ENCODE data around the gene NRTN. TPM values are rescaled to one million over a fixed set of nuclear protein-coding genes. Genes with fewer than 3 reads are reported as not detected.
"Not testable (repeated sequence)": the region's sequence is repeated elsewhere in the genome, so short reads cannot be mapped to it uniquely, and the experiment has no call there.

Gene NRTN
- total and polyA plus RNA-seq, 7 experiments from 2014 or later = 0.19 to 1.0 (median 0.66) TPM; not detected in 1

GRCh38 chr19:5850189-5850588 lies 45.3 kb downstream of the NRTN start:
- Histone ChIP-seq H3K27me3 (ENCODE audit: control insufficient read depth in 2 of 2, insufficient read depth in 2 of 2, low read length in 2 of 2) (no peaks in the 10 kb centered on the region), H3K36me3 (ENCODE audit: control insufficient read depth in 2 of 3, insufficient read depth in 3 of 3, low read length in 3 of 3) (no peaks in the 10 kb centered on the region), H3K9me3 (ENCODE audit: control insufficient read depth in 2 of 3, low read length in 3 of 3) (no peaks in the 10 kb centered on the region), H3K4me3 (ENCODE audit: low read length) (no peak overlapping the region), H3K27ac (ENCODE audit: low read depth, low read length) (no peak overlapping the region), H3K4me1 (ENCODE audit: control insufficient read depth in 2 of 2, insufficient read depth in 2 of 2, low read length in 2 of 2) (no peaks in the 10 kb centered on the region)
- no peak overlapping the region for H3K4me3 Mint-ChIP-seq
- peaks cover 0 to 3% (median 0%) of the 10 kb centered on the region in 5 donors for H3K27me3 Mint-ChIP-seq
- peaks cover 0 to 5% (median 0%) of the 10 kb centered on the region in 7 donors for H3K4me1 Mint-ChIP-seq
- POLR2A ChIA-PET = no interaction called here
- intact Hi-C loops (cut with micrococcal nuclease) = no loop called here
- no peaks in the 10 kb centered on the region for H3K36me3 Mint-ChIP-seq
- CTCF ChIA-PET = no interaction called here
- H3K27ac Mint-ChIP-seq = no peak overlapping the region
- DNase-seq (no peak), ATAC-seq (no peak)
- H3K9me3 Mint-ChIP-seq = peaks cover 0 to 2% (median 0%) of the 10 kb centered on the region in 11 donors

- ChIA-PET POLR2A (no interaction called here), CTCF (no interaction called here)
- Mint-ChIP-seq H3K9me3 (peaks cover 0 to 2% (median 0%) of the 10 kb centered on the region in 11 donors), H3K27ac (no peak overlapping the region), H3K27me3 (peaks cover 0 to 3% (median 0%) of the 10 kb centered on the region in 5 donors), H3K36me3 (no peaks in the 10 kb centered on the region), H3K4me3 (no peak overlapping the region), H3K4me1 (peaks cover 0 to 5% (median 0%) of the 10 kb centered on the region in 7 donors)
- no peak overlapping the region for H3K27ac ChIP-seq (ENCODE audit: low read depth, low read length)
- no peaks in the 10 kb centered on the region for H3K27me3 ChIP-seq (ENCODE audit: control insufficient read depth in 2 of 2, insufficient read depth in 2 of 2, low read length in 2 of 2)
- ATAC-seq (no peak), DNase-seq (no peak)
- H3K36me3 ChIP-seq (ENCODE audit: control insufficient read depth in 2 of 3, insufficient read depth in 3 of 3, low read length in 3 of 3) = no peaks in the 10 kb centered on the region
- no peaks in the 10 kb centered on the region for H3K9me3 ChIP-seq (ENCODE audit: control insufficient read depth in 2 of 3, low read length in 3 of 3)
- H3K4me3 ChIP-seq (ENCODE audit: low read length) = no peak overlapping the region
- H3K4me1 ChIP-seq (ENCODE audit: control insufficient read depth in 2 of 2, insufficient read depth in 2 of 2, low read length in 2 of 2) = no peaks in the 10 kb centered on the region
- intact Hi-C loops (cut with micrococcal nuclease) = no loop called here
Measured at GRCh38 chr19:5850743-5851293, 46.0 kb downstream of the NRTN start.

- no peak within 1 kb of the TSS for H3K27ac Mint-ChIP-seq
- peaks cover 0 to 3% (median 0%) of the 10 kb centered on the region in 5 donors for H3K27me3 Mint-ChIP-seq
- H3K4me1 Mint-ChIP-seq = peaks cover 0 to 5% (median 0%) of the 10 kb centered on the region in 7 donors
- DNase-seq (no peak), ATAC-seq (no peak)
- no peaks in the 10 kb centered on the region for H3K36me3 Mint-ChIP-seq
- CTCF ChIA-PET = no interaction called here
- H3K4me3 Mint-ChIP-seq = no peak within 1 kb of the TSS
- POLR2A ChIA-PET = no interaction called here
- H3K27ac ChIP-seq (ENCODE audit: low read depth, low read length) = no peak within 1 kb of the TSS
- H3K4me1 ChIP-seq (ENCODE audit: control insufficient read depth in 2 of 2, insufficient read depth in 2 of 2, low read length in 2 of 2) = no peaks in the 10 kb centered on the region
- intact Hi-C loops (cut with micrococcal nuclease) = no loop called here
- H3K27me3 ChIP-seq (ENCODE audit: control insufficient read depth in 2 of 2, insufficient read depth in 2 of 2, low read length in 2 of 2) = no peaks in the 10 kb centered on the region
- no peak within 1 kb of the TSS for H3K4me3 ChIP-seq (ENCODE audit: low read length)
- H3K36me3 ChIP-seq (ENCODE audit: control insufficient read depth in 2 of 3, insufficient read depth in 3 of 3, low read length in 3 of 3) = no peaks in the 10 kb centered on the region
- no peaks in the 10 kb centered on the region for H3K9me3 ChIP-seq (ENCODE audit: control insufficient read depth in 2 of 3, low read length in 3 of 3)
- peaks cover 0 to 2% (median 0%) of the 10 kb centered on the region in 11 donors for H3K9me3 Mint-ChIP-seq
Measured at GRCh38 chr19:5851302-5851701, 46.4 kb downstream of the NRTN start, which contains the start of gene FUT3. Gene FUT3, minus strand, starts transcription at chr19:5851449.

GRCh38 chr19:5854121-5854520 lies 49.3 kb downstream of the NRTN start:
- H3K4me1 Mint-ChIP-seq; CTCF ChIA-PET; ATAC-seq; H3K9me3 ChIP-seq (ENCODE audit: control insufficient read depth in 2 of 3, low read length in 3 of 3); intact Hi-C loops (cut with micrococcal nuclease); H3K27me3 ChIP-seq (ENCODE audit: control insufficient read depth in 2 of 2, insufficient read depth in 2 of 2, low read length in 2 of 2); DNase-seq; H3K9me3 Mint-ChIP-seq; H3K4me3 ChIP-seq (ENCODE audit: low read length); H3K27me3 Mint-ChIP-seq; H3K27ac ChIP-seq (ENCODE audit: low read depth, low read length); H3K36me3 Mint-ChIP-seq; H3K27ac Mint-ChIP-seq; H3K36me3 ChIP-seq (ENCODE audit: control insufficient read depth in 2 of 3, insufficient read depth in 3 of 3, low read length in 3 of 3); H3K4me3 Mint-ChIP-seq; H3K4me1 ChIP-seq (ENCODE audit: control insufficient read depth in 2 of 2, insufficient read depth in 2 of 2, low read length in 2 of 2): not testable (repeated sequence)
- POLR2A ChIA-PET = interaction anchor here (0.6 to 0.7 kb wide), 2 partner anchors 50 to 138 kb away, joined by 3 read pairs; partner anchors contain the start of gene NDUFA11

- intact Hi-C loops (cut with micrococcal nuclease); H3K4me1 ChIP-seq (ENCODE audit: control insufficient read depth in 2 of 2, insufficient read depth in 2 of 2, low read length in 2 of 2); H3K27me3 ChIP-seq (ENCODE audit: control insufficient read depth in 2 of 2, insufficient read depth in 2 of 2, low read length in 2 of 2); H3K36me3 Mint-ChIP-seq; H3K36me3 ChIP-seq (ENCODE audit: control insufficient read depth in 2 of 3, insufficient read depth in 3 of 3, low read length in 3 of 3); CTCF ChIA-PET; ATAC-seq; H3K4me3 ChIP-seq (ENCODE audit: low read length); H3K9me3 ChIP-seq (ENCODE audit: control insufficient read depth in 2 of 3, low read length in 3 of 3); DNase-seq; H3K27ac ChIP-seq (ENCODE audit: low read depth, low read length); H3K4me3 Mint-ChIP-seq; H3K9me3 Mint-ChIP-seq; H3K27ac Mint-ChIP-seq; H3K27me3 Mint-ChIP-seq; H3K4me1 Mint-ChIP-seq; POLR2A ChIA-PET: not testable (repeated sequence)
Measured at GRCh38 chr19:5855151-5855550, 50.3 kb downstream of the NRTN start.

- Mint-ChIP-seq H3K9me3 (peaks cover 0 to 2% (median 0%) of the 10 kb centered on the region in 11 donors), H3K27me3 (peaks cover 0 to 7% (median 0%) of the 10 kb centered on the region in 5 donors), H3K4me1 (peaks cover 0 to 3% (median 0%) of the 10 kb centered on the region in 7 donors), H3K36me3 (no peaks in the 10 kb centered on the region), H3K4me3 (no peak overlapping the region), H3K27ac (no peak overlapping the region)
- no peak for ATAC-seq
- no peaks in the 10 kb centered on the region for H3K4me1 ChIP-seq (ENCODE audit: control insufficient read depth in 2 of 2, insufficient read depth in 2 of 2, low read length in 2 of 2)
- H3K27ac ChIP-seq (ENCODE audit: low read depth, low read length) = no peak overlapping the region
- no peaks in the 10 kb centered on the region for H3K9me3 ChIP-seq (ENCODE audit: control insufficient read depth in 2 of 3, low read length in 3 of 3)
- no peak overlapping the region for H3K4me3 ChIP-seq (ENCODE audit: low read length)
- DNase-seq = no peak
- ChIA-PET CTCF (no interaction called here), POLR2A (no interaction called here)
- intact Hi-C loops (cut with micrococcal nuclease) = no loop called here
- no peaks in the 10 kb centered on the region for H3K36me3 ChIP-seq (ENCODE audit: control insufficient read depth in 2 of 3, insufficient read depth in 3 of 3, low read length in 3 of 3)
- no peaks in the 10 kb centered on the region for H3K27me3 ChIP-seq (ENCODE audit: control insufficient read depth in 2 of 2, insufficient read depth in 2 of 2, low read length in 2 of 2)
Measured at GRCh38 chr19:5857203-5858081, 52.6 kb downstream of the NRTN start.
